Non-pigmented ciliary epithelial cell (primary cell): ENCODE data around the gene NPR3.

Source experiments
- DNase-seq: peaks from one replicate; pipeline ENCODE4 v3.0.0-alpha.2; 2010; ENCODE audit warnings: low read depth

The NPR3 gene

DNA sequence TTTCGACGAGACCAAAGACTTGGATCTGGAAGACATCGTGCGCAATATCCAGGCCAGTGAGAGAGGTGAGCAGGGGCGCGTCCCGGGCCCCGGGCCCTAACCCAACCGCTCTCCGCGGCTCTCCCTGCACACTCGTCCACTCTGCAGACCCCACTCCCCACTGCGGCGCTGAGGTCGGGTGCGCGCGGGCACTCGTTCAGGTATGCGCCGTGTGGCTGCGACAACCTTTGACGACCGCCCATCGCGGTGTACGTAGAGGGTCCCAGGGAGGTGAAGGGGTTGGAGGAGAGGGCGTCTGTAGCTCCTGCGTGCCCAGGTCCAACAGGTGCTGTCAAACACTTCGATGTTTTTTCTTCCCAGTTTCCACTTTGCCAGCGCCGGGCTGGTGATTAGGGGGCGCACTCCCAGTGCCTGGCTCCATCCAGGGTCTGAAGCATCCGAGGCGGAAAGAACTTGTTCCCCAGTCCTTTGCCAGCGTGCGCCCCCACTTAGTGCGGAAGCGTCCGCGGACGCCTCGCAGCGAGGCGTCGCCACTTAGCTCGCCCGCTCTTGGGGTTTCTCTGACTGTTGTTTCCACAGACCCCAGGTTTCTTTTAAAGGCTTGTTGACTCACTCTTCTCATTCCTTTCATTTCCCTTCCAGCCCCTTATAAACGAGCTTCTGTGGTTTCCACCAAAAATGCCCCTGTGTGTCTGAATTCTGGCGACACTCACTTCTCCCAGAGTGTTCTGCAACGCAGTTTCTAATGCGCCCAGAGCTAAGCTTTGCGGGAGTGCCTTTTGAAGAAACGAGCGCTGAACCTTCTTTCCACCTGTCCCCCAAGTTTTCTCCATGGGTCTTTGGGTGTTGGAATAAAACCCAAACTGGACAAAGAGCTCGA, 1.6 kb downstream of the NPR3 start:
- DNase-seq, result no peak

GRCh38 chr5:32713361-32713769, 2.2 kb downstream of the NPR3 start:
- no peak for DNase-seq

DNA sequence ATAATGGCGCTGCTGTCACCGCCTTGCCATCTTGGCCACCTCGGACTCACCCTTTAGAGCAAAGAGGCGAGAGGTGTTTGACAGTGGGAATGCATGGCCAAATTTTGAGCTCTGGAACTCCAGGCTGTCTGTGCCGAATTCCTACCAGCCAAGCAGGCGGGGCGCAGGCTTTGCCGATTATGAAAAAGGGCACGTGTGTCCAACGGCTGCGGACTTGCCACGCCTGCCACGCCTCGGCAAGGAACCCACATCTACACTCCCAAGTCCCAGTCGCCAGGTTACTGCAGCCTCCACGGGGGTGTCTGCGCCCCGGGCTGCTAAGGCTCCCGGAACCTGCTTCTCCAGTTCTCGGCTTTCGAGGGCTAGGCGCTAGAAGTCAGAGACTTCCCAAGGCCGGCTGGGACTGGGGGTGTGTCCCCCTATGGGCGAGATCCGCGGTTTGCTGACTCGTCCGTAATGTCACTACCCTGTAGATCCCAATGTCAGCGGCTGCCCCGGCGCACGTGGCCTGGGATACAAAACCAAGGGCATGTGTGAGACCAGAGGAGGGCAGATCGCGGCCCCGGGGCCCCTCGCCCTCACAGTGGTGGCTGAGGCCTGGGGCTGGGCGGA, 2.8 kb downstream of the NPR3 start:
- no peak for DNase-seq

- no peak for DNase-seq
Observed at GRCh38 chr5:32714836-32715235, 3.7 kb downstream of the NPR3 start.

GRCh38 chr5:32720300-32720699, 9.2 kb downstream of the NPR3 start:
- DNase-seq, result no peak

GRCh38 chr5:32721626-32722025, 10.5 kb downstream of the NPR3 start:
- no peak for DNase-seq

DNA sequence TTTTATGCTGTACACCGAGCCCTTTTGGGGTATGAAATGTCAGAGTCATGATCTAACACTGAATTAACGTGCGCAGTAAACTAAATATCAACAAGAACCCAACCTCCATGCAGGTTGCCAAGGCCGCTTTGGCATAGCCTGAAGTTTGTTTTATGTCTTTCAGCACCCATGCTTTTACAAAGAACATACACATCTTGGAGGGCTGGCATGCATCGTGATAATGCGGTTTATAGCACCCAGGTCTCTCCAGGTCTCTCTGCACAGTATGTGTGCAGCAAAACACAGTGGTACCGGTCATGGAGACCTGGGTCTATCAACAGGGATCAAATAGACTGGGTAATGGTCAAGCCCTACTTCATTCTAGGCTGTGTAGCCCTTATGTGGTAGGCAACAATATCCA, 11.8 kb downstream of the NPR3 start:
- no peak for DNase-seq

DNA sequence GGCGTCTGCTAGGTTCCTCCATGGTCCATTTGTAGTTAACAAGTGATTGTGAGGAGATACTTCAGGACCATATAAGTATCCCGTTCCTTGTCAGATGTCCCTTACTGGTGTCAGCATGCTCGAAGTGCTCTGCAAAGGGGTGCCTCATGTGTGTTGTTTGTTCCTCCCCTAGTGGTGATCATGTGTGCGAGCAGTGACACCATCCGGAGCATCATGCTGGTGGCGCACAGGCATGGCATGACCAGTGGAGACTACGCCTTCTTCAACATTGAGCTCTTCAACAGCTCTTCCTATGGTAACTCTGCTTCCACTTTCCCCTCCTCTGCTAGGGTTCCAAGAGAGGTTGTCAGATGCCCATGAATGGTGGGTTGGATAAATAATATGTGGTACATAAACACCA, 13.4 kb downstream of the NPR3 start:
- DNase-seq, result no peak

GRCh38 chr5:32726086-32726557, 15.0 kb downstream of the NPR3 start:
- no peak for DNase-seq

DNA sequence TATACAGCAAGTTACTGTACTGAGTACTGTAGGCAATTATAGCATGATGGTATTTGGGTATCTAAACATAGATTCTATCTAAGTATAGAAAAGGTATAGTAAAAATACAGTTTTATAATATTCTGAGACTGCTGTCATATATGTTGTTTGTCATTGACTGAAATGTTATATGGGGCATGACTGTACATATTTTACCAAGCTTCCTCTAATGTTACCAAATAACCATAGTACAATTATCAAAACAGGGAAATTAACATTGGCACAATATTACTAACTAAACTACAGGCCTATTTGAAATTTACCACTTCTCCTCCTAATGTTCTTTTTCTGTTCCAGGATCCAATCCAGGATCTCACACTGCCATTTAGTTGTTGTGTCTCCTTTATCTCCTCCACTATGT, 18.5 kb downstream of the NPR3 start:
- DNase-seq, result no peak

GRCh38 chr5:32733590-32734340, 22.6 kb downstream of the NPR3 start:
- DNase-seq, result no peak

DNA sequence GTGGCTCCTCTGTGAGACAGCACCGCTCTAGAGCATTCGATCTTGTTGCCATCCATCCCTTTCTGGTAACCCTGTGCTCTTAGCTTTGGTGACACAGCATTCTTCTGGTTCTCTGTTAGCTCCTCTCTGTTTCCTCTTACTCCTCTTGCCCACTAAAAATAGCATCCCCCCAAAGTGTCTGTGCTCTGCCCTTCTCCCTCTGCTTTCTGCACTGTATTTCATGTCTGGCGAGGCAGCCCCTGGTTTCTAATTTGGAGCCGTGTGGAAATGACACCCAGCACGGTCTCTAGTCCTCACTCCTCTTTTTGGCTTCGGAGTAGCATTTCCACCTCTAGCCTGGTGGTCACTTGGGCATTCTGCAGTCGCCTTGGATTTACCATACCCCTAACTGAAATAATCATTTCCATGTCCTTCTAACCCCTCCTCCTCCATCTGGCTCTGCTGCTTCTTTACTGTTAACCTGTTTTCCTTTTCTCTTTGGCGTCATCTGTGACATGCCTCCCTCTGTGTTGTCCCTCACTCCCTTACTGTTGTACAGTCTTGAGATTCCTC, 23.8 kb downstream of the NPR3 start:
- no peak for DNase-seq

GRCh38 chr5:32735512-32735911, 24.4 kb downstream of the NPR3 start:
- no peak for DNase-seq

DNA sequence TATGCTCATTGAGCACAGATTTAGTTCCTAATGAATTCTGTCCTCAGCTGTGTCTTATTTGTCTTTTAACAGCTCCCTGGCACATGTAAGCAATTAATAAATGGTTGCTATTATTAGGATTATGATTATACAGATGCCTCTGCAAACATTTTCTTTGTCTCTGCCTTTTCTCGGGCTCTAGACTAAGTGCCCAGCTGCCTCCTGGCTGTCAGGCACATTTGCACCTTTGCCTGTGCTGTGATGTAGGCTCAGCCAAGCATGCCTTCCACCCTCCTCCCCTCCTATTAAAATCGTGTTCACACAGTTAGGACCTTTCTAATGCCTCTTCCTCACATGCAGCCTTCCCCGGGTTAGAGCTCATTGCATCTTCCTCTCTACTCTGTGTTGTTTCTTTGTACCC, 25.7 kb downstream of the NPR3 start:
- DNase-seq, result no peak

DNA sequence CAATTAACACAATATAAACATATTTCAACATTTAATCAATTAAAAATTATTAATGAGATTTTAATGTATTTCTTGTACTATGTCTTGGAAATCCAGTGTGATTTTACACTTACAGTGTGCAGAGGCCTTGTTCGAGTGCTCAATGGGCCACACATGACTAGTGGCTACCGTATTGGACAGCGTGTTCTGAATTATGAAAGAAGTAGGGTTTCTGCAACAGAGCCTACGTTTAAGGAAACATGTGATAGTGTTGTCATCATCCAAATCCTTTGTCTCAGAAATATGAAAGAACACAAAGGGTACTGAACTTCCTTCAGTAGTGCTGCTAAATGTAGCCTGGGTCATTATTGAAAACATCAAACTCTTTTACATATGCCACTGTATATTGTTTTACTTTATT, 29.5 kb downstream of the NPR3 start:
- no peak for DNase-seq

DNA sequence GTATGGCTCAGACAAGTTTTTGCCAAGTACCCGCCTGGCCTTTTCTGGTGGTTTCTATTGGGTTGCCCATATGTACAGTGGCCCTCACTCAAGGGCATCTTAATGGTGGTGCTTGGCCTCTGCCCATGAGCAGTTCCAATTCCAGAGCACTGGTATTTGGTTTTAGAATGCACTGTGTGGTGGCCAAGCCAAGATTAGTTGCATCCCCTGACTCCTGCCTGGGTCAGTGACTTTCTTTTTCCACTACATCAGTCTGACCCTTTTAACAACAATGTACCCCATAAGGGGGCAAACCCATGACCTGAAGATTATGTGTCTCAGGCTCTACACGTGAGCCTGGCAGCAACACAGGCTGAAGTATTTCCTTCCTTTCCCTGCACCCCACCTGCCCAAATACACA, 34.2 kb downstream of the NPR3 start:
- no peak for DNase-seq

- no peak for DNase-seq
Observed at GRCh38 chr5:32752411-32752810, 41.3 kb downstream of the NPR3 start.

GRCh38 chr5:32753051-32753450, 41.9 kb downstream of the NPR3 start:
- no peak for DNase-seq

DNA sequence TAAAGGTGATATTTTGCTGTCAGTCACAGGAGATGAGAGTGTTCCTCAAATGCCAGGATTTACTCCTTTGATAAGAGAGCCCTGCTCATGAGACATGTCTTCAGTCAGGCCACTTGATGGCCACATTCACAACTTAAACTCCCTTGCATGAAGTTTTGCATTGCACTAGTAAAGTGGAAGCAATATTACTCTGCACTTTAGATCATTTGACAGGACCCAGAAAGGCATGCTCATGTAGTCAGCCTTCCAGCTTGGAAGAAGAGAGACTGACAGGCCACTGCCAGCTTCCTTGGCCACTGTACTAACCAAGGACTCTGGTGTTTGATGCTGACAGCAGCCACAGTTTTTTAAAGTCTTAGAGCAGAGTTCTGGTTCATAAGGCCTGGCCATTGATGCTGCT, 42.6 kb downstream of the NPR3 start:
- no peak for DNase-seq

GRCh38 chr5:32754284-32754683, 43.2 kb downstream of the NPR3 start:
- DNase-seq, result no peak

DNA sequence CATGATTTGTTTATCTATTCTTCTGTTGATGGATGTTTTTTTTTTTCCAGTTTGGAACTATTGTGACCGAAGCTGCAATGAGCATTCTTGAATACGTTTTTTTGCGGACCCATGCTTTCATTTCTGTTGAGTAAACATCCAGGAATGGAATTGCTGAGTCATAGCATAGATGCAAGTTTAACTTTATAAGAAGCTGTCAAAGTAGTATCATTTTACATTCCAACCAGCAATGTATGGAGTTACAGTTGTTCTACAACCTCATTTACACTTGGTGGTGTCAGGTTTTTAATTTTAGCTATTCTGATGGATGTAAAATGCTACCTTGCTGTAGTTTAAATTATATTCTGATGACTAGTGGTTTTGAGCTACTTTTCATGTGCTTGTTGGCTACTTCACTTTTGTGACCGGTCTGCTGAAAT, 49.0 kb downstream of the NPR3 start:
- DNase-seq, result peak; percentile 85

DNA sequence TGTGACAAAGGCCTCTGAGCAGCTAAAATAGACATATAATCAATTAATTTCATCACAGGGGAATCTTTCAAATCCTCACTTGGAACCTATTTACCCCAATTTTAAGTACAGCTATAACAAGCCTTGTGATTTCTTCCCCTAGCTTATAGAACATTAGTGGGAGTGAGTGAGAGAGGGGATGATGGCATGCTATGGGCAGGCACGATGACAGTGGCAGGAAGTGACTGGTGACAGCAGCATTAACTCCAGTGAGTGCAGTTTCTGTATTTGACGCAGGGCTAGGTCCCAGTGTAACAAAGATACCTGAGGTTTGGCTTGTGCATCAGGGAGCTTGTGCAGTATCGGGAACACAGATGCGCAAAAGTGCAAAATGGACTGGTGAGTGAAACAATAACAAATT, 54.1 kb downstream of the NPR3 start:
- DNase-seq, result no peak
